HepG2 (cell line): ENCODE measurements around the gene FBXO48. TPM values are rescaled to one million over a fixed set of nuclear protein-coding genes. Genes with fewer than 3 reads are reported as not detected.

Experiments
- ATAC-seq: fragments of 200-7000 bp; cut with Tn5 transposase; 3 replicates; pipeline ENCODE4 v1.9.1; 2020; ENCODE audit warnings: mild to moderate bottlenecking, moderate library complexity
- BruUV-seq: library from RNA; stranded (reverse); fragments of 400-500 nt; replicated peaks from 2 replicates; lab custom pipeline; 2021; lab: Mats Ljungman, UMichigan
- CTCF ChIA-PET: fragments of 300-600 bp; formaldehyde crosslinking; extraction: SDS; loops from one replicate; lab custom pipeline; 2021; ENCODE audit warnings: low total read pairs, inconsistent platforms, low intra/inter-chr PET ratio; lab: Yijun Ruan, JAX
- POLR2A ChIA-PET: fragments of 350-600 bp; sonication (Branson Sonifier 250); formaldehyde crosslinking; loops from one replicate; lab custom pipeline; 2020; ENCODE audit warnings: antibody characterized with exemption, inconsistent platforms; lab: Yijun Ruan, JAX
- DNase-seq: peaks from one replicate; pipeline ENCODE4 v3.0.0-alpha.2; 2015; ENCODE audit warnings: low spot score
- FAIRE-seq: peaks from 3 replicates; lab custom pipeline; 2011; peaks lifted over from hg19 to GRCh38; lab: Jason Lieb, UNC
- H2AFZ ChIP-seq: one replicate; pipeline ENCODE4 v1.6.1; 2011; ENCODE audit warnings: low read length, inconsistent platforms
- H3K27ac ChIP-seq: fragments of 300-600 bp; 3 replicates; pipeline ENCODE4 v1.8.0; 2011; ENCODE audit warnings: mixed run types, mild to moderate bottlenecking, mixed read lengths, low read length, inconsistent platforms; ENCODE audit not compliant: insufficient read depth; ENCODE audit errors: extremely low read length
- H3K27me3 ChIP-seq, 2 experiments: fragments of 200-600 bp in 1 of 2; 2 replicates in 1 of 2; 3 replicates in 1 of 2; pipeline versions ENCODE4 v1.6.0 to v1.8.0; 2011; ENCODE audit warnings: low read length in 2 of 2, mild to moderate bottlenecking in 2 of 2, moderate library complexity in 2 of 2, inconsistent platforms in 1 of 2; ENCODE audit not compliant: insufficient read depth in 2 of 2, control insufficient read depth in 1 of 2
- H3K36me3 ChIP-seq, 2 experiments: fragments of 200-600 bp in 1 of 2; replicated peaks in 1 of 2; 2 replicates in 1 of 2; 3 replicates in 1 of 2; pipeline versions ENCODE4 v1.5.1 to v1.8.0; 2011; ENCODE audit warnings: low read length in 2 of 2, inconsistent platforms in 1 of 2; ENCODE audit not compliant: insufficient read depth in 2 of 2, control insufficient read depth in 1 of 2
- H3K4me1 ChIP-seq: 2 replicates; pipeline ENCODE4 v1.5.1; 2012; ENCODE audit warnings: low read length, inconsistent platforms; ENCODE audit not compliant: insufficient read depth
- H3K4me2 ChIP-seq: 2 replicates; pipeline ENCODE4 v1.6.0; 2011; ENCODE audit warnings: low read depth, low read length, inconsistent platforms
- H3K4me3 ChIP-seq, 3 experiments: fragments of 200-600 bp in 1 of 3; sonication (generic), shearing (Covaris generic) in 1 of 3; replicated peaks in 1 of 3; 2 replicates each; pipeline ENCODE4 v1.5.1; 2011 to 2016; ENCODE audit warnings: low read length in 3 of 3, inconsistent platforms in 2 of 3, low read depth in 2 of 3, mild to moderate bottlenecking in 2 of 3, control low read depth in 1 of 3, mixed read lengths in 1 of 3; ENCODE audit not compliant: insufficient read depth in 1 of 3
- H3K79me2 ChIP-seq: one replicate; pipeline ENCODE4 v1.6.1; 2011; ENCODE audit warnings: low read length, inconsistent platforms; ENCODE audit not compliant: insufficient read depth
- H3K9ac ChIP-seq: 2 replicates; pipeline ENCODE4 v1.6.0; 2011; ENCODE audit warnings: mild to moderate bottlenecking, low read depth, low read length, inconsistent platforms; ENCODE audit not compliant: insufficient read depth
- H3K9me3 ChIP-seq: 2 replicates; pipeline ENCODE4 v1.5.1; 2012; ENCODE audit warnings: mild to moderate bottlenecking, low read length
- H4K20me1 ChIP-seq: 2 replicates; pipeline ENCODE4 v1.6.0; 2011; ENCODE audit warnings: inconsistent platforms, mild to moderate bottlenecking, low read length, moderate library complexity; ENCODE audit not compliant: insufficient read depth
- CBX1 ChIP-seq: IDR thresholded peaks from one replicate; pipeline ENCODE4 v1.6.1; 2016; ENCODE audit warnings: antibody characterized with exemption, low read depth
- CCAR2 ChIP-seq: fragments of 200-400 bp; formaldehyde crosslinking; optimal IDR thresholded peaks from 2 replicates; pipeline ENCODE3; 2018; ENCODE audit warnings: low read depth, mild to moderate bottlenecking, low read length, moderate library complexity
- CEBPB ChIP-seq: IDR thresholded peaks from 2 replicates; pipeline ENCODE4 v1.6.1; 2011; ENCODE audit warnings: low read depth, low read length, improper control_type of control experiment, borderline replicate concordance
- CEBPG ChIP-seq: IDR thresholded peaks from 2 replicates; pipeline ENCODE4 v1.6.1; 2016
- CENPT ChIP-seq: sonication (generic); formaldehyde crosslinking; IDR thresholded peaks from 2 replicates; pipeline ENCODE4 v1.8.0; 2022; ENCODE audit warnings: low read depth, mild to moderate bottlenecking, moderate library complexity, missing genetic modification reagents
- EP300 ChIP-seq, 3 experiments: sonication (generic) in 1 of 3; formaldehyde crosslinking in 1 of 3; IDR thresholded peaks; 2 replicates each; pipeline versions ENCODE4 v1.5.1 to v1.6.1; 2011 to 2020; ENCODE audit warnings: low read depth in 2 of 3, low read length in 2 of 3, borderline replicate concordance in 1 of 3, improper control_type of control experiment in 1 of 3, mild to moderate bottlenecking in 1 of 3, missing genetic modification reagents in 1 of 3, moderate library complexity in 1 of 3
- GATAD2A ChIP-seq: IDR thresholded peaks from 2 replicates; pipeline ENCODE4 v1.6.1; 2016
- KDM2A ChIP-seq: sonication (generic); formaldehyde crosslinking; IDR thresholded peaks from 2 replicates; pipeline ENCODE4 v1.4.0; 2020; ENCODE audit warnings: low read depth, missing genetic modification reagents, borderline replicate concordance
- ONECUT2 ChIP-seq: sonication (generic); formaldehyde crosslinking; IDR thresholded peaks from 2 replicates; pipeline ENCODE4 v1.4.0; 2020; ENCODE audit warnings: missing genetic modification reagents
- PAX8 ChIP-seq: sonication (generic); formaldehyde crosslinking; IDR thresholded peaks from 2 replicates; pipeline ENCODE4 v1.8.0; 2022; ENCODE audit warnings: mild to moderate bottlenecking, missing genetic modification reagents, borderline replicate concordance
- PHF8 ChIP-seq: sonication (generic); formaldehyde crosslinking; IDR thresholded peaks from 2 replicates; pipeline ENCODE4 v1.5.0; 2020; ENCODE audit warnings: missing genetic modification reagents
- RELA ChIP-seq: sonication (generic); formaldehyde crosslinking; IDR thresholded peaks from 2 replicates; pipeline ENCODE4 v1.4.0; 2020; ENCODE audit warnings: missing genetic modification reagents
- RXRB ChIP-seq: IDR thresholded peaks from 2 replicates; pipeline ENCODE4 v1.6.1; 2016; ENCODE audit warnings: borderline replicate concordance, missing genetic modification reagents, missing compliant biosample characterization
- SATB2 ChIP-seq: sonication (generic); formaldehyde crosslinking; IDR thresholded peaks from 2 replicates; pipeline ENCODE4 v1.5.0; 2020; ENCODE audit warnings: missing genetic modification reagents
- ZNF564 ChIP-seq: sonication (generic); formaldehyde crosslinking; IDR thresholded peaks from 2 replicates; pipeline ENCODE4 v1.8.1; 2023; ENCODE audit warnings: mild to moderate bottlenecking, missing genetic modification reagents
- WGBS: methylation state at CpG from one replicate; pipeline ENCODE4 v1.1.6; 2017; ENCODE audit warnings: low lambda C conversion rate; 5-methylcytosine and 5-hydroxymethylcytosine counted together
- in situ Hi-C: cut with HindIII; loops from 2 replicates; pipeline ENCODE4 v1.10.0; 2017; ENCODE audit warnings: low pct_unique_long_range_greater_than_20kb; ENCODE audit not compliant: extremely low pct_ligation_motif_present
- intact Hi-C: fragments of 100-400 bp; cut with micrococcal nuclease; formaldehyde crosslinking; loops from one replicate; pipeline ENCODE4 v1.10.0; 2022; ENCODE audit not compliant: unreplicated experiment
- polyA plus RNA-seq, 8 experiments: library from polyadenylated mRNA; depleted of rRNA in 3 of 8; stranded (reverse) in 7 of 8; unstranded in 1 of 8; fragments of >200 nt; fragmentation: Illumina TruSeq in 4 of 8; extraction: Trizol in 4 of 8; gene quantifications; 2 replicates each; pipeline versions ENCODE4 v1.2.1 to v1.2.3, GENCODE V29; 2011 to 2016; ENCODE audit warnings: low read depth in 4 of 8, missing spikeins in 1 of 8, mixed read lengths in 1 of 8; ENCODE audit not compliant: insufficient read depth in 1 of 8
- total RNA-seq, 5 experiments: library from RNA; depleted of rRNA; stranded (reverse); fragments of >200 nt; fragmentation: Illumina TruSeq; extraction: Trizol; gene quantifications; 2 replicates each; pipeline ENCODE4 v1.2.3, GENCODE V29; 2016; ENCODE audit warnings: low read depth in 1 of 5
- TF ChIP-seq, protein P1 (sequence below): sonication (generic); formaldehyde crosslinking; IDR thresholded peaks from 2 replicates; pipeline ENCODE4 v1.5.0; 2020; ENCODE audit warnings: mild to moderate bottlenecking, low read depth, missing genetic modification reagents, borderline replicate concordance
- TF ChIP-seq, protein P2 (sequence below), 2 experiments: fragments of 450-650 bp in 1 of 2; sonication (generic) in 1 of 2; formaldehyde crosslinking; IDR thresholded peaks; 2 replicates each; pipeline versions ENCODE4 v1.5.0 to v1.8.0; 2020 to 2022; ENCODE audit warnings: mild to moderate bottlenecking in 1 of 2, missing genetic modification reagents in 1 of 2
- TF ChIP-seq, protein P3 (sequence below): sonication (generic); formaldehyde crosslinking; IDR thresholded peaks from 2 replicates; pipeline ENCODE4 v1.8.1; 2022; ENCODE audit warnings: mild to moderate bottlenecking, missing genetic modification reagents
- TF ChIP-seq, protein P4 (sequence below): sonication (generic); formaldehyde crosslinking; IDR thresholded peaks from 2 replicates; pipeline ENCODE4 v1.8.0; 2022; ENCODE audit warnings: missing genetic modification reagents, mild to moderate bottlenecking, moderate library complexity, borderline replicate concordance

Gene FBXO48
- total and polyA plus RNA-seq, 2 of the 13 experiments (the other 11 are each of a cell fraction or from before 2014, with no cell fraction given): 0.42 to 1.1 TPM

DNA sequence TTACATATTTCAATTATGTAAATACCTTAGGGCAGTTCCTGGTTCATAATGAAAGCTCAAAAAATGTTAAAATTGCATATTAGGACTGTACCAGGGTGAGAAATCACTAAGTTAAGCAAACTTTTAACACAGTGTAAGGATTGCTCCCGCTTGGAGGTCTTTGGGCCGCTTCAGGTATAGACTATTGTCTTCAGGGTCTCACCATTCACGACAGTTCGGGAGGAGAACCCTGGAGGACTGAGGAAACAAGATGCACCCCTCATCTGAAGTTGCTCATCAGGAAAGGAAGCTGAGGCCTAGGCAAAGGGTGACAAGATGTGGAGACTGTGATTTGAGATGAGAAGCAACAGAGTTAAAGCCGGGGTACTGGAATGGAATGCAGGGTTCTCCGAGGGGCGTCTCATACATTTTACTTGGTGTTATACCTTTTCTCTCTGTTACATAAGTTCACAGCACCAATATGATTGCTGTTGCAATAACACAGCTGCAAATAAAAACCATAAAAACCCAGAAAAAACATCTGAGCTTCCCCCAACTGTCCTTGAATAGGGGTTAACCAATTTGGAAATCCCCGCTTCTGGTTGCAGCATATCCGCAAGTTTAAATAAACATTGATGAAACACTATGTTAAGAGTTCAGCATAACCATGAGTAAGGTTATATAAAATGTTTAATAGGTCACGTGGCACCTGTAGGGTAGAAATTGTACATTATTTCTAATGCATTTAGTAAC lies 40.1 kb downstream of the FBXO48 start:
- DNase-seq: no peak
- Histone ChIP-seq H3K4me3 (no peak overlapping the region), H3K27me3 (peaks cover 0 to under 1% of the 10 kb centered on the region in 2 experiments; a peak in 1 of 5 replicates), H3K4me2 (no peak overlapping the region), H2AFZ (no peak overlapping the region), H4K20me1 (no peaks in the 10 kb centered on the region), H3K9me3 (no peaks in the 10 kb centered on the region), H3K36me3 (no peaks in the 10 kb centered on the region), H3K9ac (no peak overlapping the region), H3K27ac (no peak overlapping the region), H3K4me1 (no peaks in the 10 kb centered on the region), H3K79me2 (no peaks in the 10 kb centered on the region)
- BruUV-seq: no TSS peak
- intact Hi-C loops (no loop called here), in situ Hi-C loops (no loop called here)
- ChIA-PET POLR2A (no interaction called here), CTCF (no interaction called here)
- peak; percentile 4 for FAIRE-seq
- ATAC-seq: no peak
- 39% methylated on average over 10 of the region's 10 CpGs for WGBS
- TF ChIP-seq, protein P1, sequence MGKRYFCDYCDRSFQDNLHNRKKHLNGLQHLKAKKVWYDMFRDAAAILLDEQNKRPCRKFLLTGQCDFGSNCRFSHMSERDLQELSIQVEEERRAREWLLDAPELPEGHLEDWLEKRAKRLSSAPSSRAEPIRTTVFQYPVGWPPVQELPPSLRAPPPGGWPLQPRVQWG (CRISPR knock-in tag): no peak
- peak; percentile 80; the same call in 1 of the 2 replicates for TF ChIP-seq RELA
- TF ChIP-seq CEBPG (CRISPR knock-in tag): peak; percentile 55; the same call in 1 of the 2 replicates
- peak; percentile 36; the same call in 1 of the 2 replicates for TF ChIP-seq GATAD2A (CRISPR knock-in tag)
- TF ChIP-seq, protein P2, sequence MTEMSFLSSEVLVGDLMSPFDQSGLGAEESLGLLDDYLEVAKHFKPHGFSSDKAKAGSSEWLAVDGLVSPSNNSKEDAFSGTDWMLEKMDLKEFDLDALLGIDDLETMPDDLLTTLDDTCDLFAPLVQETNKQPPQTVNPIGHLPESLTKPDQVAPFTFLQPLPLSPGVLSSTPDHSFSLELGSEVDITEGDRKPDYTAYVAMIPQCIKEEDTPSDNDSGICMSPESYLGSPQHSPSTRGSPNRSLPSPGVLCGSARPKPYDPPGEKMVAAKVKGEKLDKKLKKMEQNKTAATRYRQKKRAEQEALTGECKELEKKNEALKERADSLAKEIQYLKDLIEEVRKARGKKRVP (CRISPR knock-in tag; IDR thresholded peaks at IDR 0.05): peak in 1 of 2 experiments; percentile 94; a peak in 2 of 4 replicates
- TF ChIP-seq ZNF564: no peak
- TF ChIP-seq PHF8 (CRISPR knock-in tag): no peak
- TF ChIP-seq KDM2A (CRISPR knock-in tag): no peak
- TF ChIP-seq CBX1: no peak
- TF ChIP-seq RXRB (CRISPR knock-in tag): peak; percentile 14; the same call in 1 of the 2 replicates
- TF ChIP-seq, protein P3, sequence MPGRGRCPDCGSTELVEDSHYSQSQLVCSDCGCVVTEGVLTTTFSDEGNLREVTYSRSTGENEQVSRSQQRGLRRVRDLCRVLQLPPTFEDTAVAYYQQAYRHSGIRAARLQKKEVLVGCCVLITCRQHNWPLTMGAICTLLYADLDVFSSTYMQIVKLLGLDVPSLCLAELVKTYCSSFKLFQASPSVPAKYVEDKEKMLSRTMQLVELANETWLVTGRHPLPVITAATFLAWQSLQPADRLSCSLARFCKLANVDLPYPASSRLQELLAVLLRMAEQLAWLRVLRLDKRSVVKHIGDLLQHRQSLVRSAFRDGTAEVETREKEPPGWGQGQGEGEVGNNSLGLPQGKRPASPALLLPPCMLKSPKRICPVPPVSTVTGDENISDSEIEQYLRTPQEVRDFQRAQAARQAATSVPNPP (CRISPR knock-in tag): no peak
- TF ChIP-seq CENPT (CRISPR knock-in tag): no peak
- peak; percentile 78 for TF ChIP-seq CEBPB
- TF ChIP-seq CCAR2: no peak
- TF ChIP-seq ONECUT2 (CRISPR knock-in tag): no peak
- no peak for TF ChIP-seq PAX8 (CRISPR knock-in tag)
- no peak for TF ChIP-seq SATB2 (CRISPR knock-in tag)
- TF ChIP-seq, protein P4, sequence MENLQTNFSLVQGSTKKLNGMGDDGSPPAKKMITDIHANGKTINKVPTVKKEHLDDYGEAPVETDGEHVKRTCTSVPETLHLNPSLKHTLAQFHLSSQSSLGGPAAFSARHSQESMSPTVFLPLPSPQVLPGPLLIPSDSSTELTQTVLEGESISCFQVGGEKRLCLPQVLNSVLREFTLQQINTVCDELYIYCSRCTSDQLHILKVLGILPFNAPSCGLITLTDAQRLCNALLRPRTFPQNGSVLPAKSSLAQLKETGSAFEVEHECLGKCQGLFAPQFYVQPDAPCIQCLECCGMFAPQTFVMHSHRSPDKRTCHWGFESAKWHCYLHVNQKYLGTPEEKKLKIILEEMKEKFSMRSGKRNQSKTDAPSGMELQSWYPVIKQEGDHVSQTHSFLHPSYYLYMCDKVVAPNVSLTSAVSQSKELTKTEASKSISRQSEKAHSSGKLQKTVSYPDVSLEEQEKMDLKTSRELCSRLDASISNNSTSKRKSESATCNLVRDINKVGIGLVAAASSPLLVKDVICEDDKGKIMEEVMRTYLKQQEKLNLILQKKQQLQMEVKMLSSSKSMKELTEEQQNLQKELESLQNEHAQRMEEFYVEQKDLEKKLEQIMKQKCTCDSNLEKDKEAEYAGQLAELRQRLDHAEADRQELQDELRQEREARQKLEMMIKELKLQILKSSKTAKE (CRISPR knock-in tag): no peak
- 0 out of 4 replicates have a peak, but pooled peaks of 1 of the 2 experiments have one; percentile 6 for TF ChIP-seq EP300 (IDR thresholded peaks at IDR 0.05; ENCODE audit: low read depth in 2 of 2, low read length in 2 of 2)
- no peak for TF ChIP-seq EP300 (CRISPR knock-in tag; IDR thresholded peaks at IDR 0.05; ENCODE audit: borderline replicate concordance)
